ENCODE results near the gene CHRNA7. TPM values are rescaled to one million over a fixed set of nuclear protein-coding genes. Genes with fewer than 3 reads are reported as not detected.

Gene CHRNA7
- total and polyA plus RNA-seq, 2 of the 8 experiments (the other 6 are each of a cell fraction or from before 2014, with no cell fraction given) = 7.5 to 11.0 TPM

DNA sequence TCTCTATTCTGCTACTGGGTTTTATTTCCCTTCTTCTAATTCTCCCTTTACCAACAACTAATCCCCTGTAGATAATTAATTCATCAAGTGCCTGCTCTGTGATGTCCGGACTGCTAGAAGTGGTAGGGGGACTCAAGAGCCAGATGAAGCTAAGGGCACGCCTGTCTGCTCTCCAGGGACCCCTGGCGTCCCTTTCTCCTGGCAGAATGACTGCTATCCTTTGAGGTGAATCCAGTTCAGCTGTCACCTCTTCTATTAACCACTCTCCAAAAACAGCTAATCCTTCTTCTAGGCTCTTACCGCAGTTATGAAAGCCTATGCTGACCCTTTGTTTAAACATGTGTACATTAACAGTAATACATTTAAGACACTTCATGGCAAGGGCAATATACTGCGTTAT lies 1.4 kb upstream of the CHRNA7 start (continued):
- TF ChIP-seq CHD7 (IDR thresholded peaks at IDR 0.05; ENCODE audit: insufficient replicate concordance, low read length) = no peak

Measured in H1 (cell line).